GM21737 (cell line): ENCODE measurements around the gene CHD5.

Experiments used
- ATAC-seq: cut with Tn5 transposase; IDR thresholded peaks from one replicate; pipeline ENCODE4 v1.9.1; 2021; ENCODE audit warnings: mild to moderate bottlenecking, moderate library complexity; ENCODE audit not compliant: unreplicated experiment

CHD5 gene

DNA sequence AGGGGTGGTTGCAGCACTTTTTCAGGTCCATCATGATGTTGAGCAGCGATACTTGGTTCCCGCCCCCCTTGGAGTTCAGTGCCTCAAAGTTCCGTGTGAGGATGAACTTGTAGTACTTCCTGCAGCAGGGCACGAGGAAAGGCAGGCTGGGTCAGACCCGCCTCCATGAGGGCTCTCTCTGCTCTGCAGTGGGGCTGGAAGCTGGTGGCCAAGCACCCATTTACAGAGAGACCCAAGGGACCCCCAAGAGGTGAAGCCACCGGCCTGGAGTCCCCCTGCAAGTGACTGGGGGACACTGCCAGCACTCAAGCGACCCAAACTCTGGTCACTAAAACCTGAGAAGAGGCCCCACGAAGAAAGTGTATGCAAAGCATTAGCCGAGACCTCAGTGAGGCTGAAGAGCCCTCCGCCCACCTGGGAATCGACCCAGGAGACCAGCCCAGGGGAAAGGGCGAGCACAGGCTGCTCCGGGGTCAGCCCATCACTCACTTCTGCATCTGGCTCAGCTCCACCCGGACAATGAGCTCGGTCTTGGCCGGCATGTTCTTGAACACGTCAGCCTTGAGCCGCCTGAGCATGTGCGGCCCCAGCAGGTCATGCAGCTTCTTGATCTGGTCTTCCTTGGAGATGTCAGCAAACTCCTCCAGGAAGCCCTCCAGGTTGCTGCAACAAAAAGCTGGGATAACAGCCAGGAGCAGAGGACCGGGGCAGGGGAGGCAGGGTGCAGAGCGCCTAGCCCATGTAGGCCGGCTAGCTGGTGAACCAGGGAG is 45.2 kb downstream of the CHD5 start:
- ATAC-seq, result no peak

GRCh38 chr1:6134206-6134605 is 45.9 kb downstream of the CHD5 start:
- ATAC-seq, result no peak

DNA sequence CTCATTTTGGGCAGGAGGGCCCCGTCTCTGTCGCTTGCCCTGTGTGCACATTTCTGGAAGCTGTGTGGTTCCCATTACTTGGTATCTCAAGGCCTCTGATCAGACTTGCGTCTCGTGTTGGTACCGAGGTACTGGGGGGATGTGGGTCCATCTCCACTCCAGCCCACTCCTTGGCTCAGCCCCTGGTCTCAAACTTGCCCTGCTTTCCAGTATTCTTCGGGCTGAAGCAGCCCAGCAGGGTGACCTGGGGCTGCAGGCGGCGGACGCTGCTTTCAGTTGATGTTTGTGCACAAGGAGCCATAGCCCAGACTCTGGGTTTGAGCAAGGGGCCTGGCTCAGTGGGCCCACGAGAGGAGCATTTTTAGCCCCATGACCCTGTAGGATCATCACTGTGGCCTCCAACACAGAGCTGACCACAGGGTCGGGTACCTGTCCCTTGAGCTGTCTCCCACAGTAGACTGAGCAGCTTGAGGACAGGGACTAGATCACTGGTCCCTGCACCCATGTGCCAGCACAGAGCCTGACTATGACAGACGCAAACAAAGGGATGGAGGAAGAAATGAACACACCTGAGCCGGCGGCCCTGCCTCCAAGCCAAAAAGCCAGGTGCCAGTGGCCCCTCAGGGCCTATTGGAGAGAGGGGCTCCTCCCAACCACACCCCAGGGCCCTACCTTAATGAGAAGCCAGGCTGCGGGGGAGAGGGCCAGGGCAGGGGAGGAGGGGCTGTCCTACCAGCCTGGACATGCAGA is 46.8 kb downstream of the CHD5 start:
- ATAC-seq, result no peak

DNA sequence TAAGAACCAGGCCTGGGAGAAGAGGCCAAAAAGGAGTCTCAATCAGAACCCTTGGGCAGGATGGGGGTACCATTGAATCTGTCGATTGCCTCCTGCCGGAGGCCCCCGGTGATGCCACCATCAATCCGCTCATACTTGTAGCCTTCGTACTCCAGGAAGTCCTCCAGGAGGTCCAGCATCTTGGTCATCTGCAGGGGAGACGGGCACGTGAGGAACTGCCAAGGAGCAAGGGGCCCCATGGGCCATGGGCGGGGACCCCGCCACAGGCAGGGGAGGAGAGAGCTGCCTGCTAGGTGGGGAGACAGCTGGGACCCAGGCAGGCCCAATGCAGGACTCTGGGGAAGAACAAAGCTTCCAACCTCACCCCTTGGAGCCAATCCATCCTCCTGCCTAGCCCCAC is 48.6 kb downstream of the CHD5 start:
- ATAC-seq, result no peak

GRCh38 chr1:6130596-6130995 is 49.5 kb downstream of the CHD5 start:
- no peak for ATAC-seq

GRCh38 chr1:6130036-6130435 is 50.1 kb downstream of the CHD5 start:
- ATAC-seq, result no peak

- ATAC-seq, result no peak
These were observed 50.8 kb downstream of the CHD5 start for GRCh38 chr1:6129313-6129712.

- ATAC-seq, result no peak
These were observed 51.6 kb downstream of the CHD5 start for GRCh38 chr1:6128276-6129081.

DNA sequence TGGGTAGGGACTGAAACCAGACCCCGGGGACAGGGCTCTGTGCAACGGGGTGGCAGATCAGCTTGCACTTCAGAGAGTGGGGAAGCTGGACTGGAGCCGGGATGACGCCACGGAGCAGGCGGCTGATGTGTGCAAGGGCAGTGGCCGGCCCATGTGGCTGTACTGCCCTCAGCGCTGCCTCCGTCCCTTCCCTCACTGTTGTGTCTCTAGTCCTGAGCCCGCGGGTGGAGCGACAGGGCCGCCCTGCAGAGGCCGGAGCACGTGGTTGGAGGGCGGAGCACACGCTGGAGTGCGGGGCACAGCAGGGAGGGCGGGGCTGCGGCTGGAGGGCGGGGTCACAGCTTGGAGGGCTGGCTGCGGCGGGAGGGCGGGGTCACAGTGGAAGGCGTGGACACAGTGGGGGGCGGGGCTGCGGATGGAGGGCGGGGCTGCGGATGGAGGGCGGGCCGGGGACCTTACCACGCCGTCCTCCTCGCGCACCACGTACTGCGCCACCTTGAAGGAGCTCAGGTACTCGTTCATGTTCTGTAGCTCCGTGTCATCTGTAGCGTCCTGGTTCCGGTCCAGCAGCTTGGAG is 52.4 kb downstream of the CHD5 start:
- ATAC-seq, result no peak

DNA sequence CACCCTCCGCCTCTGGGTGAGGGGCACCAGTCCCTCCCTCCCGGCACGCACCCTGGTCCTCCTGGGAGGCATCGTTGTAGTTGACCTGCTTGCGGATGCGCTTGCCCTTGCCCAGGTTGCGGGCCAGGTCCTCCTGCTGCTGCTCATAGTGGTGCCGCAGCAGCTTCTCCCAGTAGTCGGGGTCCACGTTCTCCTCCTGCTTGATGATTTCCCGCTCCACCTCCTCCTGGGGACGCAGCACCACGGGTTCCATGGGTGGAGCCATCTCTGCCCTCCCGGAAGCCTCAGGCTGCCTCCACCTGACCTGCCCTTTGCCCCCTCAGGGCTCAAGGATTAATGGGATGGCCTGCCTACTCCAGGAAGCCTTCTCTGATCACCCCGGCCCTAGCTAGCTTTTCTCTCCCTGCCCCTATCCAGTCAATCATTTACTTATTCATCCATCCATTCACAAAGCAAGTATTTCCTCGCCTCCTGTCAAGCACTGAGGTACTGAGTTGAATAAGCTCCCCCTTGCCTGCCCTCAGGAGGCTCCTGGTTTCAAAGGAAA is 53.5 kb downstream of the CHD5 start:
- no peak for ATAC-seq

GRCh38 chr1:6126028-6126427 is 54.1 kb downstream of the CHD5 start:
- ATAC-seq, result no peak

- no peak for ATAC-seq
These were observed 54.8 kb downstream of the CHD5 start for GRCh38 chr1:6125366-6125765.

DNA sequence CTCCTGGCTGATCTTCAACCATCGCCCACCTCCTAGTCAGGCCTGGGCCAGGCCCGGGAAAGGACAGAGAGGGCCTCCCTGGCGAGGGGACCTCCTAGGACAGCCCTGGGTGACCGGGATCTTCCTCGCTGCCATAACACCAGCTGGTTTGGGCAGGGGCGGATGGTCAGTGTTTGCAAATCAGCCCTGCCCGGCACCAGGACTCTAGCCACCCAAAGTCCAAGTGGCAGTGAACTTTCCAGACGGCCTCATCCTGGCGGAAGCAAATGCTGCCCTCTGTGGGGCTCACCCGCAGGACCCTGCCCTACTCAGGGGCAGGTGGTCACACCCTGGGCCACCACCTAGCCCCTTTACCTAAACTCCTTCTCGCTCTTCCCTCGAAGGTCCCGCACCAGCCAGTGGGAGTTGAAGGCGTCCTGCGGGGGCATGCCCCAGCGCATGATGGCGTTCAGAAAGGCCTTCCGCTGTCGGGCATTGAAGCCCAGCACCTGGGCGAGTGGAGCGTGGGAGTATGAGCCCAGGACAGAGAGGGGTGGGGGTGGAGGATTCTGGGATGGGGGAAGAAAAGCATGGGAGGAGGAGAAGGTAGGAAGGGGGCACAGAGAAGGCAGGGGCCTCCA is 55.3 kb downstream of the CHD5 start:
- no peak for ATAC-seq

GRCh38 chr1:6124341-6124740 is 55.8 kb downstream of the CHD5 start:
- ATAC-seq, result no peak

- no peak for ATAC-seq
These were observed 56.3 kb downstream of the CHD5 start for GRCh38 chr1:6123816-6124215.

GRCh38 chr1:6123083-6123482 is 57.0 kb downstream of the CHD5 start:
- no peak for ATAC-seq

DNA sequence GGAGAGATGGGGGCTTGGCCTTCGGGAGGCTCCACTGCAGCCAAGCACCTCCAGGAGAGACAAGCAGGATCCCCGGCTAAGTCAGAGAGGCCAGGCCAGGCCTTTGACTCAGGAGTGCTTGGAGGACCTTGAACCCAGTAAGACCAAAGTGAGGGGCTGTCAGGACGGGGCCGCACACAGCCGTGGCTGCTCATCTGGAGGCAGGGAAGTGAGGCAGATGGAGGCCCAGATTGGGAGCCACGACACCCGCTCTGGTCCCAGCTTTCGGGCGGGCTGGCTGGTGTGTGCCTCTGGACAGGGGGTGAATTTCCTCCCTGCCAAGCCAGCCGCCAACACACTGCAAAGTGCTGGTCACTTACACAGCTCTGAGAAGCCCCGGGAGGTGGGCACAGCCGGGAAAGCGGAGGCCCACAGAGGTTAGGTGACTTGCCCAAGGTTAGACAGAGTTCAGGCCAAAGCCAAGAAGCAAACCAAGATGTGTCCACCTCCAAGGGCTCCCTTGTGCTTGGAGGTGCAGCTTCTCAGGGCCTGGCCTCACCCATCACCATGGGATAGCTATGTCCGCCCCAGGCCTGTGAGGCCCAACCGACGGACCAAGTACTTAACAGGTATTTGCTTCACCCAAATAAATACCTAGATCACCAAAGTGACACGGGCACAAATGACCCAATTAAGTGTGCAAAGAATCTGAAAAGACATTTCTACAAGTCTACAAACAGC is 58.3 kb downstream of the CHD5 start:
- no peak for ATAC-seq

GRCh38 chr1:6121021-6121421 is 59.1 kb downstream of the CHD5 start:
- no peak for ATAC-seq

DNA sequence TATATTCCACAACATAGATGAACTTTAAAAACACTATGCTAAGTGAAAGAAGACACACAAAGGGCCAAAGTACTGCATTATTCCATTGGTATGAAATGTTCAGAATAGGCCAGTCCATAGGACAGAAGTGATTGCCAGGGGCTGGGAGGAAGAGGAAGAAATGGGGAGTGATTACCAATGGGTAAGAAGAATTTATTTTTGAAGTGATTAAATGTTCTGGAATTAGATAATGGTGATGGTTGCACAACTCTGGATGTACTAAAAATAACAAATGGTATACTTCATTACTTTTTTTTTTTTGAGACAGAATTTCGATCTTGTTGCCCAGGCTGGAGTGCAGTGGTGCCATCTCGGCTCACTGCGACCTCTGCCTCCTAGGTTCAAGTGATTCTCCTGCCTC is 61.7 kb downstream of the CHD5 start:
- ATAC-seq, result no peak

DNA sequence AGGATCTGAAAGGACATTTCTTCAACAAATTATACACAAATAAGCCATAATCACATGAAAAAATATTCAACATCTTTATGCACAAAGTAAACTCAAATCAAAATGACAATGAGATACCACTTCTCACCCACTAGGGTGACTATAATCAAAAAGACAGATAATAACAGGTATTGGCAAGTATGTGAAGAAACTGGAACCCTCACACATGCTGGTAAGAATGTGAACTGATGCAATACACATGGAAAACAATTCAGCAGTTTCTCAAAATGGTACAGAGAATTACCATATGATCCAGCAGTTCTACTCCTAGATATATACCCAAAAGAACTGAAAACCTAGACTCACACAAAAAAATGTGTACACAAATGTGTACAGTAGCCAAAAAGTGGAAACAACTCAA is 62.5 kb downstream of the CHD5 start:
- no peak for ATAC-seq
